SK-N-SH (cell line): Measurements from ENCODE around the gene TBC1D1. TPM values are rescaled to one million over a fixed set of nuclear protein-coding genes. Genes with fewer than 3 reads are reported as not detected.

ENCODE experiments used
- CTCF ChIA-PET: fragments of 300-600, 350-600 bp; formaldehyde crosslinking; extraction: SDS; loops from one replicate; lab custom pipeline; 2021; lab: Yijun Ruan, JAX
- POLR2A ChIA-PET: fragments of 350-600 bp; sonication (Branson Sonifier 250); formaldehyde crosslinking; extraction: SDS; loops from one replicate; lab custom pipeline; 2020; ENCODE audit warnings: antibody characterized with exemption, inconsistent platforms; lab: Yijun Ruan, JAX
- DNase-seq: peaks from one replicate; pipeline ENCODE4 v3.0.0; 2012
- H2AFZ ChIP-seq: fragments of 200-600 bp; sonication (generic); 2 replicates; pipeline ENCODE4 v1.8.1; 2016; ENCODE audit warnings: antibody characterized with exemption, mild to moderate bottlenecking, low read depth
- H3F3A ChIP-seq: fragments of 200-600 bp; sonication (generic); replicated peaks from 2 replicates; pipeline ENCODE3; 2016; ENCODE audit warnings: antibody characterized with exemption, mild to moderate bottlenecking; ENCODE audit not compliant: insufficient read depth
- H3K27ac ChIP-seq, 2 experiments: fragments of 200-500 bp in 1 of 2; fragments of 200-600 bp in 1 of 2; sonication (Bioruptor generic) in 1 of 2; sonication (generic), shearing (Covaris generic) in 1 of 2; 2 replicates each; pipeline versions ENCODE4 v1.5.1 to v1.6.1; 2014 to 2016; ENCODE audit warnings: low read depth in 2 of 2, inconsistent platforms in 1 of 2, low read length in 1 of 2, mild to moderate bottlenecking in 1 of 2, mixed read lengths in 1 of 2
- H3K27me3 ChIP-seq: fragments of 200-600 bp; sonication (generic), shearing (Covaris generic); 2 replicates; pipeline ENCODE4 v1.6.1; 2016; ENCODE audit warnings: mixed run types; ENCODE audit not compliant: insufficient read depth
- H3K36me3 ChIP-seq, 2 experiments: fragments of 200-500 bp in 1 of 2; fragments of 200-600 bp in 1 of 2; sonication (Bioruptor generic) in 1 of 2; sonication (generic) in 1 of 2; replicated peaks in 1 of 2; 2 replicates each; pipeline versions ENCODE3 to v1.5.1; 2014 to 2016; ENCODE audit warnings: low read length in 1 of 2, mild to moderate bottlenecking in 1 of 2; ENCODE audit not compliant: insufficient read depth in 2 of 2, control insufficient read depth in 1 of 2
- H3K4me1 ChIP-seq, 2 experiments: fragments of 200-500 bp in 1 of 2; fragments of 200-600 bp in 1 of 2; sonication (Bioruptor generic) in 1 of 2; sonication (generic), shearing (Covaris generic) in 1 of 2; 2 replicates each; pipeline versions ENCODE4 v1.5.1 to v1.6.1; 2014 to 2016; ENCODE audit warnings: low read depth in 1 of 2, low read length in 1 of 2, mixed run types in 1 of 2; ENCODE audit not compliant: insufficient read depth in 2 of 2, control insufficient read depth in 1 of 2
- H3K4me2 ChIP-seq: fragments of 200-600 bp; sonication (generic), shearing (Covaris generic); 2 replicates; pipeline ENCODE4 v1.6.1; 2017; ENCODE audit warnings: mixed run types
- H3K4me3 ChIP-seq, 2 experiments: fragments of 200-500 bp in 1 of 2; fragments of 200-600 bp in 1 of 2; sonication (Bioruptor generic) in 1 of 2; sonication (generic), shearing (Covaris generic) in 1 of 2; 2 replicates each; pipeline versions ENCODE4 v1.5.1 to v1.8.1; 2014 to 2016; ENCODE audit warnings: low read depth in 2 of 2, inconsistent platforms in 1 of 2, low read length in 1 of 2, mild to moderate bottlenecking in 1 of 2, mixed read lengths in 1 of 2, moderate library complexity in 1 of 2
- H3K79me2 ChIP-seq: fragments of 200-600 bp; sonication (generic); 2 replicates; pipeline ENCODE4 v1.8.1; 2017; ENCODE audit warnings: mild to moderate bottlenecking; ENCODE audit not compliant: insufficient read depth
- H3K9ac ChIP-seq: fragments of 200-600 bp; sonication (generic); 2 replicates; pipeline ENCODE4 v1.6.1; 2017; ENCODE audit warnings: mixed run types
- H3K9me2 ChIP-seq: fragments of 200-600 bp; sonication (generic); 2 replicates; pipeline ENCODE4 v1.6.1; 2017; ENCODE audit warnings: mixed run types
- H3K9me3 ChIP-seq: fragments of 200-600 bp; sonication (generic); 2 replicates; pipeline ENCODE4 v1.6.1; 2017; ENCODE audit warnings: mixed run types, mild to moderate bottlenecking, moderate library complexity
- H4K20me1 ChIP-seq: fragments of 200-600 bp; sonication (generic); 2 replicates; pipeline ENCODE4 v1.6.1; 2017; ENCODE audit warnings: mild to moderate bottlenecking, mixed run types; ENCODE audit not compliant: insufficient read depth
- CHD2 ChIP-seq: fragments of 150-350 bp; IDR thresholded peaks from 2 replicates; pipeline ENCODE4 v1.6.1; 2018; ENCODE audit warnings: low read length; ENCODE audit not compliant: partially characterized antibody
- CTCF ChIP-seq: fragments of 200-600 bp; sonication (generic); IDR thresholded peaks from 2 replicates; pipeline ENCODE4 v1.6.1; 2017; ENCODE audit warnings: antibody characterized with exemption, mild to moderate bottlenecking, moderate library complexity
- EP300 ChIP-seq, 2 experiments: IDR thresholded peaks; 2 replicates each; pipeline versions ENCODE4 v1.4.0 to v1.6.1; 2012; ENCODE audit warnings: borderline replicate concordance in 1 of 2, low read depth in 1 of 2, low read length in 1 of 2
- FOSL2 ChIP-seq: IDR thresholded peaks from 2 replicates; pipeline ENCODE4 v1.4.0; 2012; ENCODE audit warnings: low read depth, mild to moderate bottlenecking, moderate library complexity, borderline replicate concordance
- FOXJ3 ChIP-seq: sonication (generic); formaldehyde crosslinking; IDR thresholded peaks from 2 replicates; pipeline ENCODE4 v1.5.1; 2020; ENCODE audit warnings: mild to moderate bottlenecking, missing genetic modification reagents
- FOXM1 ChIP-seq: IDR thresholded peaks from 2 replicates; pipeline ENCODE4 v1.4.0; 2012; ENCODE audit warnings: low read depth, mild to moderate bottlenecking
- GABPA ChIP-seq: IDR thresholded peaks from 2 replicates; pipeline ENCODE4 v1.4.0; 2012; ENCODE audit warnings: low read depth, mild to moderate bottlenecking
- JUND ChIP-seq: IDR thresholded peaks from 2 replicates; pipeline ENCODE4 v1.4.0; 2012
- MEF2A ChIP-seq: IDR thresholded peaks from 2 replicates; pipeline ENCODE4 v1.4.0; 2012; ENCODE audit warnings: low read depth, borderline replicate concordance
- NFIC ChIP-seq: IDR thresholded peaks from 2 replicates; pipeline ENCODE4 v1.4.0; 2012; ENCODE audit warnings: borderline replicate concordance
- NRF1 ChIP-seq: IDR thresholded peaks from 2 replicates; pipeline ENCODE4 v1.6.1; 2012; ENCODE audit warnings: low read depth, mild to moderate bottlenecking, low read length
- POLR2AphosphoS5 ChIP-seq: IDR thresholded peaks from 2 replicates; pipeline ENCODE4 v1.6.1; 2012; ENCODE audit warnings: low read depth, low read length
- RAD21 ChIP-seq: IDR thresholded peaks from 2 replicates; pipeline ENCODE4 v1.6.1; 2012; ENCODE audit warnings: mild to moderate bottlenecking, low read length
- RCOR1 ChIP-seq: fragments of 150-350 bp; IDR thresholded peaks from 2 replicates; pipeline ENCODE4 v1.6.1; 2017; ENCODE audit warnings: antibody characterized with exemption, low read length
- RFX5 ChIP-seq: IDR thresholded peaks from 2 replicates; pipeline ENCODE4 v1.6.1; 2012; ENCODE audit warnings: mild to moderate bottlenecking, improper control_type of control experiment, low read length
- RXRA ChIP-seq: IDR thresholded peaks from 2 replicates; pipeline ENCODE4 v1.4.0; 2012; ENCODE audit warnings: low read depth, mild to moderate bottlenecking, borderline replicate concordance
- SMC3 ChIP-seq: IDR thresholded peaks from 2 replicates; pipeline ENCODE4 v1.6.1; 2012; ENCODE audit warnings: low read depth, low read length, improper control_type of control experiment
- TAF1 ChIP-seq: IDR thresholded peaks from 2 replicates; pipeline ENCODE4 v1.6.1; 2012; ENCODE audit warnings: low read depth, mild to moderate bottlenecking, low read length, moderate library complexity, borderline replicate concordance
- TCF12 ChIP-seq: IDR thresholded peaks from 2 replicates; pipeline ENCODE4 v1.4.0; 2012
- USF1 ChIP-seq: IDR thresholded peaks from 2 replicates; pipeline ENCODE4 v1.4.0; 2012; ENCODE audit warnings: low read depth, borderline replicate concordance
- whole genome bisulfite sequencing: methylation state at CpG from one replicate; pipeline ENCODE4 v1.1.6; 2017; ENCODE audit warnings: low lambda C conversion rate; 5-methylcytosine and 5-hydroxymethylcytosine counted together
- polyA plus RNA-seq, 3 experiments: library from polyadenylated mRNA; depleted of rRNA; stranded (reverse); fragments of >200 nt; gene quantifications; 2 replicates each; pipeline ENCODE4 v1.2.3, GENCODE V29; 2012
- TF ChIP-seq, protein P1 (sequence below): IDR thresholded peaks from 2 replicates; pipeline ENCODE4 v1.4.0; 2012; ENCODE audit warnings: low read depth, borderline replicate concordance
- TF ChIP-seq, protein P2 (sequence below): IDR thresholded peaks from 2 replicates; pipeline ENCODE4; 2012
- TF ChIP-seq, protein P3 (sequence below): IDR thresholded peaks from 2 replicates; pipeline ENCODE4 v1.6.1; 2012; ENCODE audit warnings: mild to moderate bottlenecking, low read depth, low read length, moderate library complexity

Gene TBC1D1
- polyA plus RNA-seq, 1 of the 3 experiments (the other 2 are of a cell fraction) = 29.8 TPM

- no peak overlapping the region for H3K4me2 ChIP-seq
These were observed 288.9 kb downstream of the TBC1D1 start for GRCh38 chr4:38179690-38180377.

More at GRCh38 chr4:38179690-38180377, 288.9 kb downstream of the TBC1D1 start:
- H2AFZ ChIP-seq = no peak overlapping the region
- no peaks in the 10 kb centered on the region for H3K9me3 ChIP-seq
- ChIA-PET POLR2A (no interaction called here), CTCF (interaction anchor here (0.6 to 10.2 kb wide), 101 partner anchors 9 to 726 kb away, joined by 3 to 182 read pairs (median 4); partner anchors contain the start of genes TLR1 and TLR10)
- H3K4me1 ChIP-seq = peaks cover 1 to 6% of the 10 kb centered on the region in 2 experiments; a peak in 3 of 4 replicates
- 55% methylated on average over 6 of the region's 6 CpGs for WGBS
- no peaks in the 10 kb centered on the region for H3K79me2 ChIP-seq
- peak overlapping the region in 1 of 2 experiments; percentile 40; a peak in 1 of 4 replicates for H3K4me3 ChIP-seq
- no peak overlapping the region for H3K9ac ChIP-seq
- peak overlapping the region in 1 of 2 experiments; percentile 42; a peak in 2 of 4 replicates for H3K27ac ChIP-seq
- H3K27me3 ChIP-seq = no peaks in the 10 kb centered on the region
- no peaks in the 10 kb centered on the region for H4K20me1 ChIP-seq
- no peaks in the 10 kb centered on the region for H3K36me3 ChIP-seq
- no peaks in the 10 kb centered on the region for H3K9me2 ChIP-seq
- DNase-seq = peak; percentile 76
- H3F3A ChIP-seq = peaks cover 5% of the 10 kb centered on the region
- peak; percentile 96 for TF ChIP-seq CTCF
- TF ChIP-seq NFIC = no peak
- no peak for TF ChIP-seq CHD2
- no peak for TF ChIP-seq JUND
- no peak for TF ChIP-seq POLR2AphosphoS5
- TF ChIP-seq TCF12 = no peak
- TF ChIP-seq, protein P1, sequence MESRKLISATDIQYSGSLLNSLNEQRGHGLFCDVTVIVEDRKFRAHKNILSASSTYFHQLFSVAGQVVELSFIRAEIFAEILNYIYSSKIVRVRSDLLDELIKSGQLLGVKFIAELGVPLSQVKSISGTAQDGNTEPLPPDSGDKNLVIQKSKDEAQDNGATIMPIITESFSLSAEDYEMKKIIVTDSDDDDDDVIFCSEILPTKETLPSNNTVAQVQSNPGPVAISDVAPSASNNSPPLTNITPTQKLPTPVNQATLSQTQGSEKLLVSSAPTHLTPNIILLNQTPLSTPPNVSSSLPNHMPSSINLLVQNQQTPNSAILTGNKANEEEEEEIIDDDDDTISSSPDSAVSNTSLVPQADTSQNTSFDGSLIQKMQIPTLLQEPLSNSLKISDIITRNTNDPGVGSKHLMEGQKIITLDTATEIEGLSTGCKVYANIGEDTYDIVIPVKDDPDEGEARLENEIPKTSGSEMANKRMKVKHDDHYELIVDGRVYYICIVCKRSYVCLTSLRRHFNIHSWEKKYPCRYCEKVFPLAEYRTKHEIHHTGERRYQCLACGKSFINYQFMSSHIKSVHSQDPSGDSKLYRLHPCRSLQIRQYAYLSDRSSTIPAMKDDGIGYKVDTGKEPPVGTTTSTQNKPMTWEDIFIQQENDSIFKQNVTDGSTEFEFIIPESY = no peak
- TF ChIP-seq, protein P2, sequence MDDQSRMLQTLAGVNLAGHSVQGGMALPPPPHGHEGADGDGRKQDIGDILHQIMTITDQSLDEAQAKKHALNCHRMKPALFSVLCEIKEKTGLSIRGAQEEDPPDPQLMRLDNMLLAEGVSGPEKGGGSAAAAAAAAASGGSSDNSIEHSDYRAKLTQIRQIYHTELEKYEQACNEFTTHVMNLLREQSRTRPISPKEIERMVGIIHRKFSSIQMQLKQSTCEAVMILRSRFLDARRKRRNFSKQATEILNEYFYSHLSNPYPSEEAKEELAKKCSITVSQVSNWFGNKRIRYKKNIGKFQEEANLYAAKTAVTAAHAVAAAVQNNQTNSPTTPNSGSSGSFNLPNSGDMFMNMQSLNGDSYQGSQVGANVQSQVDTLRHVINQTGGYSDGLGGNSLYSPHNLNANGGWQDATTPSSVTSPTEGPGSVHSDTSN = no peak
- TF ChIP-seq, protein P3, sequence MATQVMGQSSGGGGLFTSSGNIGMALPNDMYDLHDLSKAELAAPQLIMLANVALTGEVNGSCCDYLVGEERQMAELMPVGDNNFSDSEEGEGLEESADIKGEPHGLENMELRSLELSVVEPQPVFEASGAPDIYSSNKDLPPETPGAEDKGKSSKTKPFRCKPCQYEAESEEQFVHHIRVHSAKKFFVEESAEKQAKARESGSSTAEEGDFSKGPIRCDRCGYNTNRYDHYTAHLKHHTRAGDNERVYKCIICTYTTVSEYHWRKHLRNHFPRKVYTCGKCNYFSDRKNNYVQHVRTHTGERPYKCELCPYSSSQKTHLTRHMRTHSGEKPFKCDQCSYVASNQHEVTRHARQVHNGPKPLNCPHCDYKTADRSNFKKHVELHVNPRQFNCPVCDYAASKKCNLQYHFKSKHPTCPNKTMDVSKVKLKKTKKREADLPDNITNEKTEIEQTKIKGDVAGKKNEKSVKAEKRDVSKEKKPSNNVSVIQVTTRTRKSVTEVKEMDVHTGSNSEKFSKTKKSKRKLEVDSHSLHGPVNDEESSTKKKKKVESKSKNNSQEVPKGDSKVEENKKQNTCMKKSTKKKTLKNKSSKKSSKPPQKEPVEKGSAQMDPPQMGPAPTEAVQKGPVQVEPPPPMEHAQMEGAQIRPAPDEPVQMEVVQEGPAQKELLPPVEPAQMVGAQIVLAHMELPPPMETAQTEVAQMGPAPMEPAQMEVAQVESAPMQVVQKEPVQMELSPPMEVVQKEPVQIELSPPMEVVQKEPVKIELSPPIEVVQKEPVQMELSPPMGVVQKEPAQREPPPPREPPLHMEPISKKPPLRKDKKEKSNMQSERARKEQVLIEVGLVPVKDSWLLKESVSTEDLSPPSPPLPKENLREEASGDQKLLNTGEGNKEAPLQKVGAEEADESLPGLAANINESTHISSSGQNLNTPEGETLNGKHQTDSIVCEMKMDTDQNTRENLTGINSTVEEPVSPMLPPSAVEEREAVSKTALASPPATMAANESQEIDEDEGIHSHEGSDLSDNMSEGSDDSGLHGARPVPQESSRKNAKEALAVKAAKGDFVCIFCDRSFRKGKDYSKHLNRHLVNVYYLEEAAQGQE = no peak
- TF ChIP-seq FOSL2 = no peak
- no peak for TF ChIP-seq NRF1
- no peak for TF ChIP-seq USF1
- no peak for TF ChIP-seq GABPA
- no peak for TF ChIP-seq MEF2A
- no peak for TF ChIP-seq FOXM1
- TF ChIP-seq EP300 (IDR thresholded peaks at IDR 0.05; ENCODE audit: borderline replicate concordance in 1 of 2, low read depth in 1 of 2, low read length in 1 of 2) = no peak
- no peak for TF ChIP-seq RCOR1
- TF ChIP-seq FOXJ3 (CRISPR knock-in tag) = no peak
- TF ChIP-seq RAD21 = peak; percentile 97
- TF ChIP-seq RXRA = 0 out of 2 replicates have a peak, but pooled peaks have one; percentile 14
- TF ChIP-seq SMC3 = peak; percentile 95
- no peak for TF ChIP-seq RFX5
- no peak for TF ChIP-seq TAF1
- TF ChIP-seq, all 33 proteins: peak for 4
